Cardiac muscle cell (in vitro differentiated cells and primary cell): Measurements from ENCODE around the gene ZSCAN30. TPM values are rescaled to one million over a fixed set of nuclear protein-coding genes. Genes with fewer than 3 reads are reported as not detected.

Source experiments
- DNase-seq, 2 donors: peaks; one replicate each; pipeline versions ENCODE4 v3.0.0 to v3.0.0-alpha.2; 2010 to 2017; ENCODE audit warnings: low read depth in 1 of 2, low spot score in 1 of 2
- H3K27ac ChIP-seq: fragments of 200-600 bp; sonication (generic); 2 replicates; pipeline ENCODE4 v1.5.1; 2016
- H3K27me3 ChIP-seq: fragments of 200-600 bp; sonication (generic); 2 replicates; pipeline ENCODE4 v1.6.0; 2016; ENCODE audit warnings: control low read depth
- H3K36me3 ChIP-seq: fragments of 200-600 bp; sonication (generic); 2 replicates; pipeline ENCODE4 v1.5.1; 2016; ENCODE audit warnings: control low read depth
- H3K4me1 ChIP-seq: fragments of 200-600 bp; sonication (generic); 2 replicates; pipeline ENCODE4 v1.8.1; 2017; ENCODE audit warnings: low read depth, mild to moderate bottlenecking, mixed run types
- H3K4me3 ChIP-seq: fragments of 200-600 bp; sonication (generic); 2 replicates; pipeline ENCODE4 v1.5.1; 2016; ENCODE audit warnings: mild to moderate bottlenecking
- H3K9me3 ChIP-seq: fragments of 200-600 bp; sonication (generic); 2 replicates; pipeline ENCODE4 v1.5.1; 2017; ENCODE audit warnings: low read depth, mild to moderate bottlenecking, control low read depth
- CTCF ChIP-seq: IDR thresholded peaks from 2 replicates; pipeline ENCODE4 v1.5.1; 2012; ENCODE audit warnings: low read depth, mild to moderate bottlenecking, low read length
- polyA plus RNA-seq: library from polyadenylated mRNA; unstranded; fragments of >200 nt; fragmentation: Nextera tagmentation; extraction: Ambion mirVana; gene quantifications from 2 replicates; pipeline ENCODE4 v1.2.1, GENCODE V29; 2016
- total RNA-seq: library from RNA; depleted of rRNA; stranded (reverse); fragments of >200 nt; gene quantifications from 2 replicates; pipeline ENCODE4 v1.2.3, GENCODE V29; 2016

Gene ZSCAN30
- total RNA-seq (19.7 and 29.5 TPM in 2 replicates), polyA plus RNA-seq (19.5 and 36.9 TPM in 2 replicates)

GRCh38 chr18:35290094-35290735, at the start of gene ZSCAN30:
Gene ZSCAN30 (minus strand): TSS chr18:35290229. CDS start chr18:35264352, 25,877 bp downstream.
- H3K27me3 ChIP-seq, result no peaks in the 10 kb centered on the region
- no peaks in the 10 kb centered on the region for H3K9me3 ChIP-seq
- peak within 1 kb of the TSS; percentile 67 for H3K4me3 ChIP-seq
- peak within 1 kb of the TSS; percentile 84 for H3K27ac ChIP-seq
- DNase-seq, result peak; percentile 95 to 97
- TF ChIP-seq CTCF, result no peak
- H3K4me1 ChIP-seq, result no peaks in the 10 kb centered on the region
- H3K36me3 ChIP-seq, result peaks cover 4% of the 10 kb centered on the region

GRCh38 chr18:35337286-35337685, 47.3 kb upstream of the ZSCAN30 start:
- peaks cover 80% of the 10 kb centered on the region for H3K36me3 ChIP-seq
- H3K9me3 ChIP-seq, result no peaks in the 10 kb centered on the region
- H3K27ac ChIP-seq, result no peak overlapping the region
- H3K4me3 ChIP-seq, result no peak overlapping the region
- TF ChIP-seq CTCF, result no peak
- H3K27me3 ChIP-seq, result no peaks in the 10 kb centered on the region
- no peaks in the 10 kb centered on the region for H3K4me1 ChIP-seq
- no peak for DNase-seq

- Histone ChIP-seq H3K27me3 (no peaks in the 10 kb centered on the region), H3K27ac (no peak overlapping the region), H3K4me3 (no peak overlapping the region), H3K4me1 (no peaks in the 10 kb centered on the region), H3K9me3 (no peaks in the 10 kb centered on the region), H3K36me3 (peaks cover 80% of the 10 kb centered on the region)
- no peak for TF ChIP-seq CTCF
- no peak for DNase-seq
These were observed 45.8 kb upstream of the ZSCAN30 start for GRCh38 chr18:35335866-35336265.

- DNase-seq, result peak in 1 of 2 donors; percentile 30
These were observed 44.8 kb upstream of the ZSCAN30 start for GRCh38 chr18:35334821-35335220.

GRCh38 chr18:35334212-35334611, 44.2 kb upstream of the ZSCAN30 start:
- DNase-seq, result no peak
- no peaks in the 10 kb centered on the region for H3K9me3 ChIP-seq

More at GRCh38 chr18:35334821-35335220, 44.8 kb upstream of the ZSCAN30 start:
- TF ChIP-seq CTCF, result no peak
- Histone ChIP-seq H3K27me3 (no peaks in the 10 kb centered on the region), H3K9me3 (no peaks in the 10 kb centered on the region), H3K27ac (peak overlapping the region; percentile 26), H3K36me3 (peaks cover 73% of the 10 kb centered on the region), H3K4me1 (no peaks in the 10 kb centered on the region), H3K4me3 (no peak overlapping the region)

More at GRCh38 chr18:35334212-35334611, 44.2 kb upstream of the ZSCAN30 start:
- no peak for TF ChIP-seq CTCF
- Histone ChIP-seq H3K36me3 (peaks cover 67% of the 10 kb centered on the region), H3K27me3 (no peaks in the 10 kb centered on the region), H3K4me1 (no peaks in the 10 kb centered on the region), H3K27ac (no peak overlapping the region), H3K4me3 (no peak overlapping the region)
